ENCODE data around the gene MINDY1.
A peak's percentile ranks its signal among the peaks of the same experiment; 100 is the strongest.

Gene MINDY1

GRCh38 chr1:151006327-151007052, at the start of gene MINDY1:
TSS of gene MINDY1 (minus strand) at chr1:151006902. CDS start at chr1:151002617, 4,285 bp downstream.
- Mint-ChIP-seq H3K27me3 (ENCODE audit: low read depth) (no peaks in the 10 kb centered on the region), H3K27ac (peak within 1 kb of the TSS; percentile 94 to 99 (median 98)), H3K4me1 (peaks cover 56% of the 10 kb centered on the region), H3K9me3 (no peaks in the 10 kb centered on the region), H3K4me3 (peak within 1 kb of the TSS; percentile 93 to 96 (median 96)), H3K36me3 (ENCODE audit: low read depth) (peaks cover 11% of the 10 kb centered on the region)
- TF ChIP-seq CTCF (IDR thresholded peaks at IDR 0.05; ENCODE audit: unreplicated experiment in 3 of 3): peak; percentile 56 to 72 (median 65)

GRCh38 chr1:151056149-151056548, 49.4 kb upstream of the MINDY1 start:
- H3K4me3 Mint-ChIP-seq: peak overlapping the region; percentile 48 to 94 (median 90)
- H3K27ac Mint-ChIP-seq: peak overlapping the region; percentile 3 to 43 (median 39)

GRCh38 chr1:151055581-151055980, 48.9 kb upstream of the MINDY1 start:
- Mint-ChIP-seq H3K4me1 (peaks cover 31% of the 10 kb centered on the region), H3K27ac (peak overlapping the region in 2 of 3 experiments; percentile 3 to 43), H3K4me3 (peak overlapping the region; percentile 35 to 90 (median 48)), H3K27me3 (ENCODE audit: low read depth) (no peaks in the 10 kb centered on the region), H3K36me3 (ENCODE audit: low read depth) (peaks cover 41% of the 10 kb centered on the region), H3K9me3 (no peaks in the 10 kb centered on the region)
- TF ChIP-seq CTCF (IDR thresholded peaks at IDR 0.05; ENCODE audit: unreplicated experiment in 3 of 3): no peak

More at GRCh38 chr1:151056149-151056548, 49.4 kb upstream of the MINDY1 start:
- Mint-ChIP-seq H3K36me3 (ENCODE audit: low read depth) (peaks cover 41% of the 10 kb centered on the region), H3K4me1 (peaks cover 26% of the 10 kb centered on the region), H3K9me3 (no peaks in the 10 kb centered on the region), H3K27me3 (ENCODE audit: low read depth) (no peaks in the 10 kb centered on the region)
- TF ChIP-seq CTCF (IDR thresholded peaks at IDR 0.05; ENCODE audit: unreplicated experiment in 3 of 3): no peak

- Mint-ChIP-seq H3K27ac (peak overlapping the region in 1 of 3 experiments; percentile 36), H3K27me3 (ENCODE audit: low read depth) (no peaks in the 10 kb centered on the region), H3K4me3 (peak overlapping the region; percentile 13 to 35 (median 18)), H3K4me1 (peaks cover 36% of the 10 kb centered on the region), H3K9me3 (no peaks in the 10 kb centered on the region), H3K36me3 (ENCODE audit: low read depth) (peaks cover 44% of the 10 kb centered on the region)
- no peak for TF ChIP-seq CTCF (IDR thresholded peaks at IDR 0.05; ENCODE audit: unreplicated experiment in 3 of 3)
Measured at GRCh38 chr1:151054971-151055547, 48.4 kb upstream of the MINDY1 start.

GRCh38 chr1:151051356-151052009, 44.8 kb upstream of the MINDY1 start:
- Mint-ChIP-seq H3K4me1 (peaks cover 34% of the 10 kb centered on the region), H3K9me3 (no peaks in the 10 kb centered on the region), H3K4me3 (no peak overlapping the region), H3K36me3 (ENCODE audit: low read depth) (peaks cover 36% of the 10 kb centered on the region), H3K27me3 (ENCODE audit: low read depth) (no peaks in the 10 kb centered on the region), H3K27ac (no peak overlapping the region)
- TF ChIP-seq CTCF (IDR thresholded peaks at IDR 0.05; ENCODE audit: unreplicated experiment in 3 of 3): no peak
